ENCODE measurements around the gene PDZD2. TPM values are rescaled to one million over a fixed set of nuclear protein-coding genes. Genes with fewer than 3 reads are reported as not detected.

Gene PDZD2
- total and polyA plus RNA-seq, 4 experiments from 2014 or later, result 0.07 to 1.1 (median 0.68) TPM

DNA sequence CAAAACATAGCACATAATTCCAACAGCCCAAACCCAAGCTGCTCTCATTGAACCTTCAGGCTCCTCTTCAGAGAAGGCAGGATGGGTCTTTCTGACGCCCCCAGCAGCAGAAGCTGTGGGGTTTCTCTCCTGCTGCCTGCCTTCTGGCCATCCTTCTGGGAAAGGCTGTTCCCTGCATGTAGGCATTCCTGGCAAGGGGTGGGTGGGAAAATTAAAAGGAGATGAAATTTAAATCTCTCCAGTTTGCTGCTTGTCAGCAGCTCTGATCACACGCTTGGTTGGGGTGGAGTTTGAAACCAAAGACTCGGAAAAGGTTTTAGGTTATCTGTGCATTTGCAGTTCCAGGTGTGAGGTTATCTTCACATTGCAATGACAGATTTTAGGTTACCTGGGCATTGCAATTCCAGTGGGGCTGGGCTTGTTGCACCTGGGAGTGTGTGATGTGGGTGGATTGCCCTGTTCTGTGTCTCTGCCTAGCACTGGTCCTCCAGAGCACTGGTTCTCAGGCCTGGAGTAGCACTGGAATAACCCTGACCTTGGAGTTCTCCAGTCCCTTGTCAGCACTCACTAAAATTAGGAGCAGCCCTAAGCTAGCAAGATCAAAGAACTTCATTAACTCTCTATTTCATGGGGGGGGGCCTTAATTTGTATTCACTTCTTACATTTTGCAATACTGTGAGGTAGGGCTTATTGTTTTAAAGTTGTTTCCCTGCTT, 109.7 kb downstream of the PDZD2 start:
- Mint-ChIP-seq H3K4me1 (no peaks in the 10 kb centered on the region), H3K27me3 (peaks cover 0 to 3% of the 10 kb centered on the region in 2 donors), H3K9me3 (peaks cover 0 to 2% (median 0%) of the 10 kb centered on the region in 8 donors), H3K27ac (no peak overlapping the region), H3K36me3 (no peaks in the 10 kb centered on the region), H3K4me3 (no peak overlapping the region)
- Histone ChIP-seq H3K4me3 (ENCODE audit: low read length in 2 of 2) (no peak overlapping the region), H3K36me3 (ENCODE audit: insufficient read depth, low read length) (no peaks in the 10 kb centered on the region), H3K4me1 (ENCODE audit: insufficient read depth, low read length) (no peaks in the 10 kb centered on the region), H3K27me3 (ENCODE audit: insufficient read depth, low read length) (no peaks in the 10 kb centered on the region), H3K27ac (ENCODE audit: low read depth, low read length) (no peak overlapping the region), H3K9me3 (ENCODE audit: control insufficient read depth in 1 of 2, low read length in 2 of 2) (no peaks in the 10 kb centered on the region)
- no peak for DNase-seq
- POLR2A ChIA-PET (ENCODE audit: partially characterized antibody), result no interaction called here
- CTCF ChIA-PET (ENCODE audit: partially characterized antibody), result no interaction called here
- intact Hi-C loops (cut with micrococcal nuclease), result no loop called here

DNA sequence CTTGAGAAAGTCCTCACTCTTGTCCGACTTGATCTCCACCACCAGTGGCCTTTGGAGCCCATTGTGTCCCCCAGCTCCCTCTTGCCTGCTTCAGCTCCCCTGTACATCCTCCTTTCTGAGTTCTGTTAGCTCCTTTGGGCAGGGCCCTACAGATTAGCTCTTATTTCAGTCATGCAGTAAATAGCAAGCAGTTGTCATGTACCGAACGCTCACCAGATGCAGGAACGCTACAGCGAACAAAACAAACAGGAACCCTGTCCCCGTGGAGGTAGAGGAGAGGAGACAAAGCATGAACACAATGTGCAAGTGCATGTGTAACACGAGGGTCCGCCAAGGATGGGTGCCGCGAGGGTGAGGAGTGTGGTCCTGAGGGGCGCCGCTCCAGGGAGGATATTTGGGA, 111.3 kb downstream of the PDZD2 start:
- no peak overlapping the region for H3K27ac ChIP-seq (ENCODE audit: low read depth, low read length)
- H3K27ac Mint-ChIP-seq, result peak overlapping the region in 1 of 7 donors; percentile 2
- H3K9me3 ChIP-seq (ENCODE audit: control insufficient read depth in 1 of 2, low read length in 2 of 2), result no peaks in the 10 kb centered on the region
- CTCF ChIA-PET (ENCODE audit: partially characterized antibody), result no interaction called here
- H3K9me3 Mint-ChIP-seq, result peaks cover 0 to 2% (median 0%) of the 10 kb centered on the region in 8 donors
- H3K4me3 Mint-ChIP-seq, result no peak overlapping the region
- peaks cover 0 to 3% of the 10 kb centered on the region in 2 donors for H3K27me3 Mint-ChIP-seq
- H3K36me3 Mint-ChIP-seq, result no peaks in the 10 kb centered on the region
- DNase-seq, result no peak
- no peaks in the 10 kb centered on the region for H3K27me3 ChIP-seq (ENCODE audit: insufficient read depth, low read length)
- H3K4me1 Mint-ChIP-seq, result no peaks in the 10 kb centered on the region
- H3K36me3 ChIP-seq (ENCODE audit: insufficient read depth, low read length), result no peaks in the 10 kb centered on the region
- no peak overlapping the region for H3K4me3 ChIP-seq (ENCODE audit: low read length in 2 of 2)
- intact Hi-C loops (cut with micrococcal nuclease), result no loop called here
- no peaks in the 10 kb centered on the region for H3K4me1 ChIP-seq (ENCODE audit: insufficient read depth, low read length)
- POLR2A ChIA-PET (ENCODE audit: partially characterized antibody), result no interaction called here

DNA sequence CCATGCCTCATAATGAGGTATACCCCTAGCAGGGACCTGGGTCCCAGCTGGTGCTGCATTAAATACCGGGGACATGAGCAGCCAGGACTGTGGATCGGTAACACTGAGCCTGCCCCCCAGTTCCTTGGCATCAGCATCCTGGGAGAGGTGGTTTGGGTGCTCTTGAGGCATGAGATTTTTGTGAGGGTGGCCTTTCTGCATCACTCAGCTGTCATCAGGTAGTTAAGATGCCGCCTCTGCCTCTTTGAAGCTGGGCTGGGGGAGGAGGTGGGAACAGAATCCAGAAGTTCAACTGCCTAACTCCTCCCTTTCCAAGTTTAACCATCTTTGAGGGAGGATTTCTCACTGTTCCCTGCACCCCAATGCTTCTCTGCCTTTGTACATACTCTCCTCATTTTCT, 112.7 kb downstream of the PDZD2 start:
- Histone ChIP-seq H3K27ac (ENCODE audit: low read depth, low read length) (no peak overlapping the region), H3K27me3 (ENCODE audit: insufficient read depth, low read length) (no peaks in the 10 kb centered on the region), H3K4me3 (ENCODE audit: low read length in 2 of 2) (no peak overlapping the region), H3K36me3 (ENCODE audit: insufficient read depth, low read length) (no peaks in the 10 kb centered on the region), H3K9me3 (ENCODE audit: control insufficient read depth in 1 of 2, low read length in 2 of 2) (no peaks in the 10 kb centered on the region), H3K4me1 (ENCODE audit: insufficient read depth, low read length) (no peaks in the 10 kb centered on the region)
- intact Hi-C loops (cut with micrococcal nuclease), result no loop called here
- H3K4me3 Mint-ChIP-seq, result no peak overlapping the region
- no peak for DNase-seq
- H3K36me3 Mint-ChIP-seq, result no peaks in the 10 kb centered on the region
- H3K27me3 Mint-ChIP-seq, result peaks cover 0 to 3% of the 10 kb centered on the region in 2 donors
- ChIA-PET POLR2A (ENCODE audit: partially characterized antibody) (no interaction called here), CTCF (ENCODE audit: partially characterized antibody) (no interaction called here)
- H3K9me3 Mint-ChIP-seq, result peaks cover 0 to 2% (median 0%) of the 10 kb centered on the region in 8 donors
- H3K27ac Mint-ChIP-seq, result no peak overlapping the region
- no peaks in the 10 kb centered on the region for H3K4me1 Mint-ChIP-seq

DNA sequence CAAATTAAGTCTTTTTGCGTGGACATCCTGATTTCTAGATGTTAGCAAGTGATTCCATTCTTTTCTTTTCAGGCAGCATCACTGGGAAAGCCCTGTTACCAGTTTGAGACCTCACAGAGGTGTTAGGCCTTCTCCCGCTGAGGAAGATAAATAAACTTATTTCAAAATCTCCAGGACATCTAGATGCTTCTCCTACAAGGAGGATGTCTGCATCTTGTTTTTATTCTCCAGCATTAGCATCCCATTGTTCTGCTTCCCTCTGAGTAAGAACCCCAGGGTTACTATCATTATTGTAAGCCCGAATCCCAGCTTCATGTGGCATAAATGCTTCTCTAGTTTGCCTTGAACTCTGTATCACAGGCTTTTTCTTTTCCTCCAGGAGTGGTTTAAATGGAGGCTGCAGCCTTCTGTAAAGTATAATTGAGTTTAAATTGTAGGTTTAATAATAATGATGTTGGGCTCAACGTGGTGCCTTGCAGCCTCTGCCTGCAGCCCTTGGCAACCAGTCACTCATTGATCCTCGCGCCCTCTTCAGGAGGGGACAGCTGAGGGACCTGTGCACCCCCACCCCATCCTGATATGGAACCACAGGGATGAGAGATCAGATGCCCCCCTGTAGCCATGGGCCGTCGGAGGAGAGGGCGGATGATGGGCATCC, 114.9 kb downstream of the PDZD2 start:
- no peaks in the 10 kb centered on the region for H3K36me3 ChIP-seq (ENCODE audit: insufficient read depth, low read length)
- no peaks in the 10 kb centered on the region for H3K9me3 ChIP-seq (ENCODE audit: control insufficient read depth in 1 of 2, low read length in 2 of 2)
- no peak for DNase-seq
- H3K4me1 ChIP-seq (ENCODE audit: insufficient read depth, low read length), result no peaks in the 10 kb centered on the region
- H3K9me3 Mint-ChIP-seq, result peaks cover 0 to 2% (median 0%) of the 10 kb centered on the region in 8 donors
- intact Hi-C loops (cut with micrococcal nuclease), result no loop called here
- ChIA-PET POLR2A (ENCODE audit: partially characterized antibody) (no interaction called here), CTCF (ENCODE audit: partially characterized antibody) (no interaction called here)
- no peak overlapping the region for H3K27ac ChIP-seq (ENCODE audit: low read depth, low read length)
- H3K4me1 Mint-ChIP-seq, result no peaks in the 10 kb centered on the region
- H3K27me3 ChIP-seq (ENCODE audit: insufficient read depth, low read length), result no peaks in the 10 kb centered on the region
- peaks cover 0 to 3% of the 10 kb centered on the region in 2 donors for H3K27me3 Mint-ChIP-seq
- H3K4me3 ChIP-seq (ENCODE audit: low read length in 2 of 2), result no peak overlapping the region
- H3K4me3 Mint-ChIP-seq, result no peak overlapping the region
- H3K36me3 Mint-ChIP-seq, result no peaks in the 10 kb centered on the region
- H3K27ac Mint-ChIP-seq, result no peak overlapping the region

DNA sequence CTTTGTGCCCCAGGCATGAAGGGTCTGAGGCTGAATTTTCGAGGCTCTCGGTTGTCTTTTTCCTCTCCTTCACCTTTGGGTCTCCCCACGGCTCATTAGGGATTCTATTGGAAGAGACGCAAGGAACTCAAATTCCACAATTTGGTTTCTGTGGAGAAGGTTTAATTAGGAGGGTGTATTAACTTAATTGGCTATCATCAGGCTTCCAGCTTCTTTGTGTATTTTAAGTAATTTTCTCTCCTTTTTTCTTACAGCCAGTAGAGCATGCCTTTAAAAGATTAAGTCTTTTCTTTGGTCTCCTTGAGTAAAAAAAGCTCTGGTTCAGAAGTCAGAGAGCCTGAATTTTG, 115.4 kb downstream of the PDZD2 start:
- DNase-seq, result no peak
- CTCF ChIA-PET (ENCODE audit: partially characterized antibody), result no interaction called here
- Histone ChIP-seq H3K9me3 (ENCODE audit: control insufficient read depth in 1 of 2, low read length in 2 of 2) (no peaks in the 10 kb centered on the region), H3K27me3 (ENCODE audit: insufficient read depth, low read length) (no peaks in the 10 kb centered on the region), H3K4me3 (ENCODE audit: low read length in 2 of 2) (no peak overlapping the region), H3K27ac (ENCODE audit: low read depth, low read length) (no peak overlapping the region), H3K36me3 (ENCODE audit: insufficient read depth, low read length) (no peaks in the 10 kb centered on the region), H3K4me1 (ENCODE audit: insufficient read depth, low read length) (no peaks in the 10 kb centered on the region)
- intact Hi-C loops (cut with micrococcal nuclease), result no loop called here
- Mint-ChIP-seq H3K27ac (no peak overlapping the region), H3K9me3 (peaks cover 0 to 2% (median 0%) of the 10 kb centered on the region in 8 donors), H3K4me3 (no peak overlapping the region), H3K27me3 (peaks cover 0 to 3% of the 10 kb centered on the region in 2 donors), H3K36me3 (no peaks in the 10 kb centered on the region), H3K4me1 (no peaks in the 10 kb centered on the region)
- POLR2A ChIA-PET (ENCODE audit: partially characterized antibody), result no interaction called here

DNA sequence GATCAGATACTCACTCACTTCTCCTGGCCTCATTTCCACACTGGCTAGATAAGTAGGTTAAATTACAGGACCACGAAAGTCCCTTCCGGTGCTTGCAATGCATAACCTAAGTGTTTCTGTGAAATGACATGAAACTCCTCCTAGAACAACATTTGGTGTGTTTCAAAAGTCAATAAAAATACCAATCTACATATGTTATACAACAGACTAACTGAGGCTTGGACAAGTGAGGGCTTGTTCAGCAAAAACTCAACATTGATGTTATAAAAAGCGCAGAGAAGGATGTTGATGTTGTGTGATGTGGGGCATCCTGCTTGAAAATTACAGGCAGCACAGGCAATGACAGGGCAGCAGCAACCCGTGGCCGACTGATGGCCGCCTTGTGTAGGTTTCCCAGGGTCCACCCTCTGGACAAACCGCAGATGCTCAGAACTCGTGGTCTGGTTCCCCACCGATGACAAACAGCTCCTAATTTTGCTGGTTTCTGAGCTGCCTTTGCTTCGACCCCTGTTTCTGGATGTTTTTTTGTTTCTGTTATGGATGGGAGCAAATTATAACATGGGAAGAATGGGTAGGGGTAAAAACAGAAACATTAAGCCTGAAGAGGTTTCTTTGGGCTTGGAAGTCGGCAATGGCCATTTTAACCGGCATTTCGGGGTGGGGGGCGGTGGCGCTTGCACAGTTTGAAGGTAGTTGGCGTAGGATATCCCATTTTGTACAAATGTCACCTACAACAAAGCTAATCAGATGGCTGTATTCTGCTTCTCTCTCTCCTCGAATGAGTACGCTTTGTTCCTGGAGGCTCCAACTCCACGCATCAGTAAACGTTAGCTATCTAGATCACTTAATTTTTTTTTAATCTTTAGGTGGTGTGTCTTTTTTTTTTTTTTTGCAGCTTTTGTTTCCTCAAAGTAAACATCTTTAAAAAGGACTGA, 116.1 kb downstream of the PDZD2 start:
- DNase-seq, result no peak
- no peak overlapping the region for H3K4me3 Mint-ChIP-seq
- ChIA-PET POLR2A (ENCODE audit: partially characterized antibody) (no interaction called here), CTCF (ENCODE audit: partially characterized antibody) (no interaction called here)
- Histone ChIP-seq H3K4me1 (ENCODE audit: insufficient read depth, low read length) (no peaks in the 10 kb centered on the region), H3K27ac (ENCODE audit: low read depth, low read length) (no peak overlapping the region), H3K4me3 (ENCODE audit: low read length in 2 of 2) (no peak overlapping the region), H3K27me3 (ENCODE audit: insufficient read depth, low read length) (no peaks in the 10 kb centered on the region), H3K9me3 (ENCODE audit: control insufficient read depth in 1 of 2, low read length in 2 of 2) (no peaks in the 10 kb centered on the region), H3K36me3 (ENCODE audit: insufficient read depth, low read length) (no peaks in the 10 kb centered on the region)
- H3K27me3 Mint-ChIP-seq, result peaks cover 0 to 3% of the 10 kb centered on the region in 2 donors
- H3K4me1 Mint-ChIP-seq, result no peaks in the 10 kb centered on the region
- H3K27ac Mint-ChIP-seq, result no peak overlapping the region
- intact Hi-C loops (cut with micrococcal nuclease), result no loop called here
- no peaks in the 10 kb centered on the region for H3K36me3 Mint-ChIP-seq
- H3K9me3 Mint-ChIP-seq, result peaks cover 0 to 2% (median 0%) of the 10 kb centered on the region in 8 donors

DNA sequence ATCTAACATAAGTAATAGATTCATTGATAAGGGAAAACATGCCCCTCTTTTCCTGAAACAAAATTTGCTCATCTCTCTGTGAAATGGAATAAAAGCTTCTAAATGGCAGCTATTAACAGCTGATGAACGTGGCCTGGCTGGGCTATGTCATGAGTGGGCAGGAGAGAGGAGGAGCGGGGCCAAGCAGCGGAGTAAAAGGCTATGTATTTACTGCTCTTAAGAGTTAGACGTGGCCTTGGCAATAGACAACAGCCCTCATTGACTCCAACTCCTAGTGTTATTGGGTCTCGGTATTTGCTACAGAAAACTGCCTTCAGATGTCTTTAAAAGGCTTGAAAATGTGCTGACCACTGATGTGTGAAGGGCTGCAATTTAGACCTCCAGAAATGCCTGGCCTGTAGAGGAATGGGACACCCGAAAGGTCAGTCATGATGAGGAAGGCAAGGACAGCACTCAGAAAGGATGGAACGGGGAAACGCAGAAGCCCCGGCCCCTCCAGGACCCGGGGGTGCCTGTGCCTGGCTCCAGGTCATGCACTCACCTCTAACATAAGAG, 116.8 kb downstream of the PDZD2 start:
- H3K27me3 Mint-ChIP-seq, result no peaks in the 10 kb centered on the region
- intact Hi-C loops (cut with micrococcal nuclease), result no loop called here
- Histone ChIP-seq H3K9me3 (ENCODE audit: control insufficient read depth in 1 of 2, low read length in 2 of 2) (no peaks in the 10 kb centered on the region), H3K4me3 (ENCODE audit: low read length in 2 of 2) (no peak overlapping the region), H3K4me1 (ENCODE audit: insufficient read depth, low read length) (no peaks in the 10 kb centered on the region), H3K36me3 (ENCODE audit: insufficient read depth, low read length) (no peaks in the 10 kb centered on the region), H3K27ac (ENCODE audit: low read depth, low read length) (no peak overlapping the region), H3K27me3 (ENCODE audit: insufficient read depth, low read length) (no peaks in the 10 kb centered on the region)
- H3K4me1 Mint-ChIP-seq, result no peaks in the 10 kb centered on the region
- no peak overlapping the region for H3K27ac Mint-ChIP-seq
- H3K4me3 Mint-ChIP-seq, result no peak overlapping the region
- CTCF ChIA-PET (ENCODE audit: partially characterized antibody), result no interaction called here
- DNase-seq, result no peak
- peaks cover 0 to 3% (median 0%) of the 10 kb centered on the region in 8 donors for H3K9me3 Mint-ChIP-seq
- no peaks in the 10 kb centered on the region for H3K36me3 Mint-ChIP-seq
- POLR2A ChIA-PET (ENCODE audit: partially characterized antibody), result no interaction called here
